Measurements from ENCODE around the gene C13orf46.
"Not testable (repeated sequence)": the region's sequence is repeated elsewhere in the genome, so short reads cannot be mapped to it uniquely, and the experiment has no call there.

Gene C13orf46

DNA sequence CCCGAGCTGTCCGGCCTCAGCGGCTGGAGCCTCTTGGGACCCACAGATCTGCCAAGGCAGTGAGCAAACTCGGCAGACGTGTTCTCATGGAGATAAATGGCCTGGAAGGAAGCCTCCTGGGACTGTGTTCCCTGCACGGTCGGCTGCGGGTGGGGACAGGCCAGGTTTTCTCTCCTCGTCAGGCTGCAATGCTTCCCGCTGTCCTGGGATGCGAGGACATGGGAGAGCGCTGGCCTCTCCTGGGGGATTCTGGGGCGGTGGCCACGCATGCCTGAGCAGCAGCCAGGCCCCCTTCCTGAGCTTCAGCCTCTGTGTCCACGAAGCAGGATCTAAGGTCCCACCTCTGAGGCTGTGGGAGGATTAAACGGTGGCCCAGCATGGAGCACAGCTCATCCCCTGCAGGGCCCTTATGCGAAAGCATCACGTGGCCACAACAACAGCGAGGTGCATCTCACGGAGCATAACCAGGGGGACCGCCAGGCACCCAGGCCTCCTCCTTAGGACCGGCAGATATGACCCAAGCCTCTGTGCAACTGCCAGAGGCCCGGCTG lies 21.2 kb upstream of the C13orf46 start:
- no peak for DNase-seq (ENCODE audit: low read depth in 1 of 2, low spot score in 1 of 2)

DNA sequence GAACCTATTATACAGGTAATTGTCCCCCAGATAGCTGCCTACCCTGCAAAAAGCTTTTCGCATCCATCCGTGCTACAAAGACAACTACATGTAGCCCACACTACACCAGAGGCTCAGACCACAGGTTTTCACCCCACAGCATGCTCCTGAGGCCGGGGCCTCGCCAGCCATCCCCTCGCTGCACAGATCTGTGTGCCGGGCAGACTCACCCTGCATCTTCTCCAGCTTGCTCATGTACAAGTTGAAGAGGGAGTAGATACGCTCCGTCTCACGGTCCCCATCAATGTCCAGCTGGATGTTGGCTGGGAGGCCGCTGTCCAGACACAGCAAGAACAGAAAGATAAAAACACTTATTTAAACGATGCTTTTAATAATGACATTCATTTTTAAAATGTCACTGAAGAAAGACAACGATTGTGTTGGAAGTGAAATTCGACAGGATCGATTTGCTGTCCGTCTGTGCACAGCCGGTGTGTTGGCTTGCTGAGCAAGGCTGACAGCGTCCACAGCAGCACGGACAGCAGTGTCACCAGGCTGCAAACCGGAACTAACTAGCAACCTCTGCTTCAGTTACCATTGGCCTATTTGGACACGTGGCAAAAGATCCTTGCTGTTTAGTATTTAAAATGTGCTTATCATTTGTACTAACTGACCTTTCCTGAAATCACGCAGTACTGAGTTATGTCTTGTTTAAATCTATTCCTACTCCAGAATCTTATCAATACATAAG lies 18.6 kb upstream of the C13orf46 start:
- DNase-seq (ENCODE audit: low read depth in 1 of 2, low spot score in 1 of 2): no peak

DNA sequence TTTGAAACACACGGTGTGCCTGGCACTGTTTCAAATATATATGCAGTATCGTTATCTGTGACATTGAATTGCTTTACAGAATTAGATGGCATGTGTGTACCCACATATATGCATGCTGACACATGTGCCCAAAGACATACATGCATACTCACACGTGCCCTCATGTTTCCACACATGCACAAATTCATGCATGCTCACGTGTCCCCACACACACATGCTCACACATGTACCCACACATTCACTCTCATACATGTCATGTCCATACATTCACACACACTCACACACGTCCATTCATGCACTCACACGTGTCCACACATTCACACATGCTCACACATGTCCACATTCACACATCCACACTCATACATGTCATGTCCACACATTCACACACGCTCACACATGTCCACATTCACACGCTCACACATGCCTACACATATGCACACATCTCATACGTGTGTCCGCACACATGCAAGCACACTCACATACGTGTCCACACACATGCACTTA lies 17.9 kb upstream of the C13orf46 start:
- DNase-seq (ENCODE audit: low read depth in 1 of 2, low spot score in 1 of 2): no peak

DNA sequence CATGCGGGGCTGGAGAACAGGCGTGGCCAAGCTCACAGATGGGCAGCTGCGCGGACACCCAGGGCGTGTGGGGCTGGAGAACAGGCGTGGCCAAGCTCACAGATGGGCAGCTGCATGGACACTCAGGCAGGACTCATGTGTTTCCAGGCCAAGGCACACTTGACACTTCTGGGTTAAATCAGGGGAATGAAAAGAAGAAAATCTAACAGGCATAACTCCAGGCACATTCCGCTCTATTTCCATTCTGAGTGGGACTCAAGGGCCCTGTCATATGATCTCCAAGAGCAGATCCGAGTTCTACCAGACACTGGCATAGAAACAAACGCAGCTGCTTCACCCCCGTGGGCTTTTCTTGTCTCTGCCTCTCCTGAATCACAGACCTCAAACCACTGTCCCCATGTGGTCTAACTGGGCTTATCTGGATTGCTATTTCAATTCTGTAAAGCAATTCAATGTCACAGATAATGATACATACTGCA lies 17.4 kb upstream of the C13orf46 start:
- no peak for DNase-seq (ENCODE audit: low read depth in 1 of 2, low spot score in 1 of 2)

DNA sequence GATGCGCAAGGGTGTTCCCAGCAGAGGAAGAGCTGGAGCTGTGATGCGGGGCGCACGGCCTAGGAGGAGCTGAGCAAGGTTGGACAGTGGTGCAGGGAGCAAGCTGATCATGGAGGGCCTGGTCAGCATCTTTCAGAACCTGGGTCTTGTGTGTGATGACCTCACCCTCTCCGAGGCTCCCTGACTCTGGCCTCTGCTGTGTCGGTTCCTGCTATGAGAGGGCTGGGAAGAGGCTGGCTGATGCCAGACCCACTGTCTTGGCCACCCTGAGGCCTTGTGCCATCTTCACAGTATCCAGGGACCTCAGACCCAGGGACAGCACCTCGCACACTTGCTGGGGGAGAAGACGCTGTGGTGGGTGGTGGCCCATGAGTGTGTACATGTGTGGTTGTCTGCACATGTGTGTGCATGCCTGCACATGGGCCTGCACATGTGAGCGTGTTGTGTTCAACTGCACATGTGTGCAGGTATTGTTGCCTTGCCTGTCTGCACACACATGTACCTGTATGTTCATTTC lies 16.5 kb upstream of the C13orf46 start:
- no peak for DNase-seq (ENCODE audit: low read depth in 1 of 2, low spot score in 1 of 2)

DNA sequence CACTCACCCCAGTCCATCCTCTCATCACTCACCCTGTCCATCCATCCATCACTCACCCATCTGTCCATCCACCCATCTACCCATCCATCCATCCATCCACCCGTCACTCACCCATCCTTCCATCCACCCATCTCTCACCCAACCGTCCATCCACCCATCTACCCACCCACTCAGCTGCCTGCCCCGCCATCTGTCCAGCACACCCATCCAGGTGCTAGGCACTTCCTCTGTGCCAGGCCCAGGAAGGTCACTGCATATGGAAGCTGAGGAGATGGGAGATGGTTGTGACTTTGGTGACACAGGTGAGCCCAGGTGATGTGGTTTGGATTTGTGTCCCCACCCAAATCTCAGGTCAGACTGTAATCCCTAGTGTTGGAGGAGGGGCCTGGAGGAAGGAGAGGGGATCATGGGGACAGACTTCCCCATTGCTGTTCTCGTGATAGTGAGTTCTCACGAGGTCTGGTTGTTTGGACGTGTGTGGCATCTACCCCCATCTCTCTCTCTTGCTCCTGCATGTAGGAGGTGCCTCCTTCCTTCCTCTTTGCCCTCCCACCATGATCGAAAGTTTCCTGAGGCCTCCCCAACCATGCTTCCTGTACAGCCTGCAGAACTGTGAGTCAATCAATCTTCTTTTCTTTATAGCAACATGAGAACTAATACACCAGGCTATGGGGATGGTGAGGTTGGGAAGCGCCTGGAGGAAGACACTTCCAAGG lies 15.9 kb upstream of the C13orf46 start:
- DNase-seq (ENCODE audit: low read depth in 1 of 2, low spot score in 1 of 2): no peak

DNA sequence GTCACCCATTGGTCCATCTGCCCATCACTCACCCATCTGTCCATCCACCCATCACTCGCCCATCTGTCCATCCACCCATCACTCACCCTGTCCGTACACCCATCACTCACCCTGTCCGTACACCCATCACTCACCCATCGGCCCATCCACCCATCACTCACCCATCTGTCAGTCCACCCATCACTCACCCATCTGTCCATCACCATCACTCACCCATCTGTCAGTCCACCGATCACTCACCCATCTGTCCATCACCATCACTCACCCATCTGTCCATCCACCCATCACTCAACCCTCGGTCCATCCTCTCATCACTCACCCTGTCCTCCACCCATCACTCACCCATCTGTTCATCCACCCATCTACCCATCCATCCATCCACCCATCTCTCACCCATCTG lies 15.0 kb upstream of the C13orf46 start:
- DNase-seq (ENCODE audit: low read depth in 1 of 2, low spot score in 1 of 2): not testable (repeated sequence)

DNA sequence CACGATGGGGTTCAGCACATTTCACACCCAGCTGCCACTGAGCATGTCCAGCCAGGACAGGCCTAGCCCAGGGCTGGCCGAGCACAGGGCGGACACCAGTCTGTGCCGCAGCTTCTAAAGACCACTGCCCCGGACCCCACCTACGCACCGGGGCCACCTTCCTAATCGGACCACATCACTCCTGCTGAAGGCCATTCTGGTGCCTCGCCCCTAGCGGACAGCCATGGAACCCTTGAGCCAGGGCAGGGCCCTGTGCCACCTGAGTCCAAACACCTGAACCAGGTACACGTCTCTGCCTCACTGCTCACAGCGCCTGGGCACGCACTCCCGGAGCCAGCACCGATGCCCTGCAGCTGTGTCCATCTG lies 8.4 kb upstream of the C13orf46 start:
- DNase-seq (ENCODE audit: low read depth in 1 of 2, low spot score in 1 of 2): no peak

DNA sequence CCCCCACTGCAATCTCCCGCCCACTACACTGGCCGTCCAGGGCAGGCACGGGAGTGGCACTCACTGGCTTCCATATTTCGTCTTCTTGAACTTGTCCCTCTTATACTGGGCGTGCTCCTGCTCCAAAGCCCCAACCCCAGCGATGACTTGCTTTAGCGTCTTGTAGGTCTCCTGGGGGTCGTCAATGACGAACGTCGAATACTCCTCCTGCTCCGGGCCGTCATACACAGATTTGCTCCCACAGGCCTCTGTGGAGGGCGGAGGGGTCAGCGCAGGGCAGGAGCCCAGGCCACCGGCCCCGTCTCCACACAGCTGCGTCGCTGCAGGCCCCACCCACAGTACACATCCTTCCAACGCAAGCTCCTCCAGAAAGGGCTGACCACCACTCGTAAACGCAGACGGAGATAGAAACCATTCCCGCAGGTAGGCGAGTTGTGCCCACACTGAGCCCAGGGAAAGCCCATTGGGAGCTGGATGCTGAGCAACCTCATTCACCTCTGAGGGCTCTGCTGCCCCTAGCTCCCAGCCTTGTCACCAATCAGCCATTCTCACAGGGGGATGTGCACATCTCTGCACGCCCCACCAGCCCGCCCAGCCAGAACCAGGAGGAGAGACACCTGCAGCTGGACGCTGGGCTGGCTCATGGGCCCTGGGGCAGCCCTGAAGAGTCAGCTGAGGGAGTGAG lies 7.9 kb upstream of the C13orf46 start:
- DNase-seq (ENCODE audit: low read depth in 1 of 2, low spot score in 1 of 2): no peak

DNA sequence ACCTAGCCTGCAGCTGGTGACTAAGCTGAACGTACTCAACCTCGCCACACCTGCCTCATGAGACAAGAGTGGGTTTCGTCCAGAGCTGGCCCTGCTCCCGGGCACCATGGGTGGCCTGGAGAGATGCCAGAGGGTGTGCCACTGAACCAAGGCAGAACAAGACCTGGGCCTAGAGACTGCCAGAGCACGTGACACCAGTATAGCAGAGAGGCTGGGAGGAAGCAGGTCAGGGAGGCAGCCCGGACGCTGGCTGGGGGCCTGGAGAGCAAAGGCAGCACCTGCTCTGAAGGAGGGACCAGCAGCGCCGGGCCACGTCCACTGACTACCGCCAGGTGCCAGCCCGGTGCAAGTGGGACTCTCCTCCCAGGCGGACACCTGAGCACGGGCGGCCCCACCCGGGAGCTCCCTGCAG lies 7.3 kb upstream of the C13orf46 start:
- DNase-seq (ENCODE audit: low read depth in 1 of 2, low spot score in 1 of 2): no peak

DNA sequence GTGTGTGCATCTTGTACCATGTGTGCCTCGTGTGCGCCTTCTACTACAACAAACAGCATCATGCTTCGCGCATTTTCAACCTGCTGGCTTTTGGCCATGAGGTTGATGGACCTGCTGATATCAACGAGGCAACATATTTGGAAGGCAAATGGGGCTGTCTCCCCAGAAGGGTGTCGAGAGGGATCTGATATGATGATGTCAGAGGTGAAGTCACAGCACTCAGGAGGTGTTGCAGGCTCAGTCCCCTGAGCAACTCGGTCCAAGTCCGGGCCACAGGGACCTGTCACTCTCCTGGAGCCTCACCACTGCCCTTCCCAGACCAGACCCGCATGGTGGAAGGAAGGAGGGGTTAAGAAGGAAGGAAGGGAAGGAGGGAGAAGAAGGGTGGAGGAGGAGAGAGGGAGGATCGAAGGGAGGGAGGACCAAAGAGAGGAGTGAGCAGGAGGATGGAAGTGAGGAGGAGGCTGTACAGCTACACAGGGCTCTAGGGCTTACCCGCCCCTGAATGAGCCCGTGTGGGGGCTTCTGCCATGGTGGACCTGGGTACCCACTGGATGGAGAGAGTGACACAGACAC lies 6.7 kb upstream of the C13orf46 start:
- no peak for DNase-seq (ENCODE audit: low read depth in 1 of 2, low spot score in 1 of 2)

DNA sequence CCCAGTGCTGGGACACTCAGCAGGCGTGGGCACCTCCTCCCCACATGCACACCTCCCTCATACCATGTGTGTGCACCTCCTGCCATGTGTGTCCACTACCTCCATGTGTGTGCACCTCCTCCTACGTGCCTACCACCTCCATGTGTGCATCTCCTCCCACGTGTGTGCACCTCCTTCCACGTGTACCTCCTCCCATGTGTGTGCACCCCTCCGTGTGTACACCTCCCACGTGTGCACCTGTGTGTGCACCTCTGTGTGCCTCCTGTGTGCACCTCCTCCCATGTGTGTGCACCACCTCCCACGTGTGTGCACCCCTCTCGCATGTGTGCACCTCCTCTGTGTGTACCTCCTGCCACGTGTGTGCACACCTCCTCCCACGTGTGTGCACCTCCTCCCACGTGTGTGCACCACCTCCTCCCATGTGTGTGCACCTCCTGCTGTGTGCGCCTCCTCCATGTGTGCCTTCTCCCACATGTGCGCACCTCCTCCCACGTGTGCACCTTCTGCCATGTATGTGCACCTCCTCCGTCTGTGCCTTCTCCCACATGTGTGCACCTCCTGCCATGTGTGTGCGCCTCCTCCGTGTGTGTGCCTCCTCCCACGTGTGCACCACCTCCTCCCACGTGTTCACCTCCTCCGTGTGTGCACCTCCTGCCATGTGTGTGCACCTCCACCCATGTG lies 6.1 kb upstream of the C13orf46 start:
- no peak for DNase-seq (ENCODE audit: low read depth in 1 of 2, low spot score in 1 of 2)

DNA sequence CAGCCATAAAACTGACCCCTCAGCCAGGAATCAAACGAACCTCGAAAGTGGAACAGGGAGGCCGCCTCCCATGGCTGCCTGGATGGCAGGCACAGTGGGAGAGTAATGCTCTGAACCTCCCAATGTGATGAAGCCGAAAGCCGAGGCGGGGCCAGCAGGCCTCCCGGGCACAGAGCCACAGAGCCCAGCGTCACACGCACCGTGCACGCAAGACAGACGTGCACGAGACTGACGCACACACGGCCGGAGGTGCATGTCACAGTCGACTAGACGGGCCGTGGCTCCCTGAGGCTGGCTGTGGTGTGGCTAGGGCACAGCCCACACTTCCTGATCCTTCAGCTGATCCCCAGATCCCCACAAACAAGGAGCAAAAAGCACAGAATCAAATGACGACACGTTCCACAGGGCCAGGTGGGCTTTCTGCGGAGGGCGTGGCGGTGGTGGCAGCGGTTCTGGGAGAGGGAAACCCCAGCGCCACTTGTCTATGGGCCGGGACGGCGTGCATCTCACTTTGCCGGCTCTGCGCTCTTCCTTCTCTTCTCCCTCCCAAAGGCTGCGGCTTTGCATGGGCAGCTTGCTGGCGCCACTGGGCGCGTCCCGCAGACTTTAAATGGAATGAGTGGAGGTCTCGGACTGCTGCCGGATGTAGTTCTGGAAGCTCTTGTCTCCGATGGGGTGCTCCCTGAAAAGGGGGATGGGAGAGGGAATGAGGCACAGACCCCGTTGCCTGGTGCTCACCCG lies 5.0 kb upstream of the C13orf46 start:
- no peak for DNase-seq (ENCODE audit: low read depth in 1 of 2, low spot score in 1 of 2)

DNA sequence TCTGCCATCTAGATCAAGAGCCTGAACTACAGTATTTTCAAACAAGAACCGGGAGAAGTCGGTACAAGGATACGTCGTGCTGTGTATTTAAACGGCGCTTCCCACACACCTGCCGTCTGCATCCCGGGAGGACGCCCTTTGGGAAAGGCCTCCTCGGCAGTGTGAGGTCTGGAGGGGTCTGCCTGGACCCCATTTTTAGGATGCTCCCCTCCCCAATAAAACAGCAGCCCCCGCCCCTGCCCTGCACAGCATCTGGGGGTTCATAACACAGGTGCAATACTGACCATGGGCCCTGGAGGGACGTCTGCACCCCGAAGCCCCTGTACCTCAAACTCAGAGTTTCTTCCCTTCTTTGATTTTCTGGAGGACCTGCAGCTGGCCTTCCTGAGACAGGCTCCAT lies 4.1 kb upstream of the C13orf46 start:
- DNase-seq (ENCODE audit: low read depth in 1 of 2, low spot score in 1 of 2): no peak

DNA sequence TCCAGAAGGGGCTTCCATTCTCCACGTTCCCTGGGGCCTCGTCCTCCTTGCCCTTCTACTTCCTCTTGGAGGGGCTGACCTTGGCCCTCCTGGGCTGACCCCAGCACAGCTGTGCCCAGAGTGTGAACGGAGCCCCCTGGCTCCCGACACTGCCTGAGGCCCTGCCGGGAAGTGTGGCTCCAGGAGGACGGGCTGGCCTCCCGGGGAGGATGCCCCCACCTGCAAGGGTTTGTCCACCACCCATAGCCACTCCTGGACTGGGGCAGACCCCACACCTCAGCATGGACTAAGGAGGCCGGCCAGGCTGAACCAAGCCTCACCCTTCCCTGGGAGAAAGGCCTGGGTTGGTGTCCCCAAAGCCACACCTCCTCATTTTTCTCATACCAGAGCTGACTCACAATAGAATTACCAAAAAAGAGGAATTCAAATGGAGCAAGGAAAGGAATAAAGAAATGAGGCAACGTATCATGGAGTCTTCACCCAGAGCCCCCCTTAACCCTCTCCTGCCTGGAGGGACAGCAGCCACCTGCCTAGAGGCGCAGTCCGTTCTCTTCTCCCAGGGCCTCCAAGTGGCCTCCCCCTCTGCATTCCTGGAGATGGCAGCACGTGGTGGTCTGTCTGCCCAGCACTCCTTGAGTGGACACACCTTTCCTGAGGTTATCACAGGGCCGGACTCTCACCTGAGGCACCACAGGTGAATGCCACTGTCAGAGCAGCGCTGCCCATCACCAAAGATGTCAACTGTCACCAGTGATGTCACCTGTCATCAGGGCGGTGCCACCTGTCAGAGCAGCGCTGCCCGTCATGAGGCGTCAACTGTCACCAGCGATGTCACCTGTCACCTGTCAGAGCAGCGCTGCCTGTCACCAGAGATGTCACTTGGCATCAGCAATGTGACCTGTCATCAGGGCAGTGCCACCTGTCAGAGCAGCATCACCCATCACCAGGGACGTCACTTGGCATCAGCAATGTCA lies 3.1 kb upstream of the C13orf46 start:
- DNase-seq (ENCODE audit: low read depth in 1 of 2, low spot score in 1 of 2): no peak

DNA sequence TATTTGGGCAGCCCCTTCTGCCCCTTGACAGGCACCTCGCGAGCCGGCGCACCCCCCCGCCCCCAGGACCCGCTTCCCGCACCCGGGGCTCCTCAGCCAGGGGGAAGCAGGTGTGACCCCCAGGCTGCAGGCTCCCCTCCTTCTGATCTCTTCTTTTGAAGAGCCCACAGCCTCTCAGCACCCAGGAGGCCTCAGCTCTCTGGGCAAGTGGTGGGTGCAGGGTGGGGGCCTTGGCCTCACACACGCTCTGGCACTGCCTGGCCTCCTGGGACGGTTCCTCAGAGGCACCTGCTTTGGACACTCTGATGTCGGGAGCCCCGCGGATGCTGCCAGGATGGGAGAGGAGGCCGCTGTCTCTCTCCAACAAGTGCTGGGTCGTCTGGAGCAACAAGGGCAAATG lies 1.5 kb upstream of the C13orf46 start:
- no peak for DNase-seq (ENCODE audit: low read depth in 1 of 2, low spot score in 1 of 2)

DNA sequence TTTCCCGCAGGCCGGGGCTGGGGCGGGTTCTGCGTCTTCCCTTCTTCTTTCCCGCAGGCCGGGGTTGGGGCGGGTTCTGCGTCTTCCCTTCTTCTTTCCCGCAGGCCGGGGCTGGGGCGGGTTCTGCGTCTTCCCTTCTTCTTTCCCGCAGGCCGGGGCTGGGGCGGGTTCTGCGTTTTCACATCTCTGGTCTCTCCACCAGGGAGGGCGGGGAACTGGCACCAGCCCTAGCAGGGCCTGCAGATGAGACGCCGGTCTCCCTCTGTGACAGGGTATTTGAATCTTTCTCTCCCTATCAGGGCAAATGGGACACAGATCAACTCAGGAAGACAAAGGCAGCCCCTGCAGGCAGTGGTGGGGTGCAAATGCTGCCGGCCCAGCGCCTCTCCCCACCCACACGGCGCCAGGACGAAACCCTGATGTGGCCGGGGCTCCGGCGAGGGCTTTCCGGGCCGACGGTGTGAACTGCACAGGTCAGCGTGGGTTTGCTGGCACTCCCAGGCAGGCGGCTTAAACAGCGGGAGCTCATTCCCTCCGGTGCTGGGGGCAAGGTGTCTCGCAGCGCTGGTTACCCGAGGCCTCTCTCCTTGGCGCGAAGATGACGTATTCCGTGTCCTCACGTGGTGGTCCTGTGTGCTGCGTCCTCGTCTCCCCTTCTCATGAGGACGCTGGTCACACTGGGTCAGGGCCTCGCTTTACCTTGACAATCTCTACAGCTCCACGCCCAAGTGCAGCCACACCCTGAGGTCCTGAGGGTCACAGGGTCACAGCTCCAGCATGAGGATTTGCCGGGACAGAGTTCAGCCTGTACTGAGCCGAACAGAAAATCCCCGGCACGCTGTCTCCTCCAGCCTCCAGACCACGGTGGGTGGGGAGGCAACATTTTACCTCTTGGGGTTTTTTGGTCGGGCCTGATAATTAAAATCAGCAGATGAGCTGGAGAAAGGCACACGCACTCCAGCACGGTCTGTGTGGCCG lies 717 bp upstream of the C13orf46 start:
- DNase-seq (ENCODE audit: low read depth in 1 of 2, low spot score in 1 of 2): no peak
